MM.1S (cell line): Measurements from ENCODE around the gene GNA14.

Experiments used
- CTCF ChIP-seq: fragments of 300-600 bp; sonication (generic); IDR thresholded peaks from 2 replicates; pipeline ENCODE4 v1.5.1; 2016; ENCODE audit warnings: antibody characterized with exemption, low read length, mixed read lengths
- EZH2phosphoT487 ChIP-seq: fragments of 300-600 bp; sonication (generic); IDR thresholded peaks from 2 replicates; pipeline ENCODE4 v1.6.1; 2018; ENCODE audit warnings: antibody characterized with exemption, low read length

DNA sequence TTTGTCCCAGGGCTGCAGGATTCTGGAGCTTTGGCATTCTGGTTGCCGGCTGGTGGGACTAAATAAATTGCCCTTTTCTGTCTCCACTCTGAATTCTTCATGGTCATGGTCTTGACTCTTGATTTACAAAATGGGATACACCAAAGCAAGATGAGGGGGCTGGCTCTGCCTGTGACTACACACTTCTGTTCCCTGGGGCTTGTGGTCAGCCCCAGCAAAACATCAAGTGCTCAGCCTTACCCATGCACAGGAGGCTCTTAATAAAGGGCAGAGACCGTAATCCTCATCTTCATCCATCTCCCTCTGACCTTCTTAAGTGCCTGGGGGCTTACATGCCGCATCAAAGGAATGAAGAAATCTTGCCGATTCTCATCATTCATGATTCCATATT lies 198.0 kb downstream of the GNA14 start:
- TF ChIP-seq EZH2phosphoT487, result no peak
- TF ChIP-seq CTCF, result no peak
